GM12878 (cell line): Measurements from ENCODE around the gene PRMT7. TPM values are rescaled to one million over a fixed set of nuclear protein-coding genes. Genes with fewer than 3 reads are reported as not detected.

Experiments used
- ATAC-seq: fragments of 200-7000 bp; cut with Tn5 transposase; 3 replicates; pipeline ENCODE4 v1.9.1; 2020; ENCODE audit warnings: mild to moderate bottlenecking, moderate library complexity
- BruUV-seq: library from RNA; stranded (reverse); fragments of 400-500 nt; replicated peaks from 2 replicates; lab custom pipeline; 2021; lab: Mats Ljungman, UMichigan
- CTCF ChIA-PET: fragments of 300-600 bp; sonication (Branson Sonifier 250); formaldehyde crosslinking; extraction: SDS; loops from one replicate; lab custom pipeline; 2021; ENCODE audit warnings: inconsistent platforms; lab: Yijun Ruan, JAX
- POLR2A ChIA-PET: fragments of 350-600 bp; formaldehyde crosslinking; extraction: SDS; loops from one replicate; lab custom pipeline; 2021; ENCODE audit warnings: inconsistent platforms; lab: Charles Lee
- RAD21 ChIA-PET: fragments of 300-600 bp; sonication (Branson Sonifier 250); formaldehyde crosslinking; loops from one replicate; lab custom pipeline; 2023; ENCODE audit warnings: antibody characterized with exemption; ENCODE audit not compliant: unreplicated experiment; lab: Charles Lee
- SMC1A ChIA-PET: fragments of 300-600 bp; sonication (Branson Sonifier 250); formaldehyde crosslinking; loops from one replicate; lab custom pipeline; 2023; ENCODE audit not compliant: unreplicated experiment, uncharacterized antibody; lab: Charles Lee
- DNase-seq: peaks from one replicate; pipeline ENCODE4 v3.0.0-alpha.2; 2011; ENCODE audit warnings: low read depth, low spot score
- FAIRE-seq: peaks from 3 replicates; lab custom pipeline; 2011; peaks lifted over from hg19 to GRCh38; lab: Jason Lieb, UNC
- H2AFZ ChIP-seq: 2 replicates; pipeline ENCODE4 v1.6.0; 2011; ENCODE audit warnings: low read depth, low read length, control low read depth; ENCODE audit not compliant: control insufficient read depth
- H3K27ac ChIP-seq: 2 replicates; pipeline ENCODE4 v1.5.1; 2011; ENCODE audit warnings: control low read depth; ENCODE audit not compliant: control insufficient read depth, insufficient read depth
- H3K27me3 ChIP-seq, 2 experiments: replicated peaks in 1 of 2; 2 replicates each; pipeline versions ENCODE4 v1.6.0 to v1.6.1; 2011; ENCODE audit warnings: low read length in 1 of 2; ENCODE audit not compliant: control insufficient read depth in 2 of 2, insufficient read depth in 2 of 2
- H3K36me3 ChIP-seq, 2 experiments: 2 replicates each; pipeline ENCODE4 v1.5.1; 2011; ENCODE audit warnings: low read length in 1 of 2; ENCODE audit not compliant: control insufficient read depth in 2 of 2, insufficient read depth in 2 of 2
- H3K4me1 ChIP-seq: 2 replicates; pipeline ENCODE4 v1.6.1; 2011; ENCODE audit warnings: mild to moderate bottlenecking, low read length, moderate library complexity, mixed read lengths; ENCODE audit not compliant: control insufficient read depth, insufficient read depth
- H3K4me2 ChIP-seq: 2 replicates; pipeline ENCODE4 v1.6.0; 2011; ENCODE audit warnings: control low read depth; ENCODE audit not compliant: control insufficient read depth, insufficient read depth
- H3K4me3 ChIP-seq: fragments of 200-600 bp; sonication (generic); 2 replicates; pipeline ENCODE4 v1.5.1; 2016
- H3K79me2 ChIP-seq: 2 replicates; pipeline ENCODE4 v1.6.0; 2011; ENCODE audit warnings: low read length; ENCODE audit not compliant: control insufficient read depth, insufficient read depth
- H3K9ac ChIP-seq: 2 replicates; pipeline ENCODE4 v1.8.0; 2011; ENCODE audit warnings: low read length, control low read depth, mixed read lengths; ENCODE audit not compliant: control insufficient read depth, insufficient read depth
- H3K9me3 ChIP-seq: replicated peaks from 3 replicates; pipeline ENCODE4 v1.5.1; 2011; ENCODE audit warnings: mild to moderate bottlenecking, low read length; ENCODE audit not compliant: control insufficient read depth, insufficient read depth
- H4K20me1 ChIP-seq: 2 replicates; pipeline ENCODE4 v1.6.0; 2011; ENCODE audit not compliant: control insufficient read depth, insufficient read depth
- ATF7 ChIP-seq: fragments of 450-650 bp; IDR thresholded peaks from 2 replicates; pipeline ENCODE4 v1.6.1; 2016; ENCODE audit warnings: low read depth, mild to moderate bottlenecking
- CREB1 ChIP-seq: IDR thresholded peaks from 2 replicates; pipeline ENCODE4 v1.6.1; 2012; ENCODE audit warnings: low read depth, mild to moderate bottlenecking, inconsistent platforms
- EGR1 ChIP-seq, 2 experiments: IDR thresholded peaks; 1 replicate in 1 of 2; 2 replicates in 1 of 2; pipeline ENCODE4 v1.6.1; 2011 to 2012; ENCODE audit warnings: low read depth in 2 of 2, low read length in 2 of 2, borderline replicate concordance in 1 of 2, mild to moderate bottlenecking in 1 of 2, moderate library complexity in 1 of 2
- ETV6 ChIP-seq, 2 experiments: fragments of 450-650 bp in 1 of 2; IDR thresholded peaks in 1 of 2; conservative IDR thresholded peaks in 1 of 2; 2 replicates each; pipeline ENCODE4 v1.6.1; 2014; ENCODE audit warnings: antibody characterized with exemption in 1 of 2, borderline replicate concordance in 1 of 2, low read depth in 1 of 2, mild to moderate bottlenecking in 1 of 2, moderate library complexity in 1 of 2
- LARP7 ChIP-seq: fragments of 450-650 bp; IDR thresholded peaks from 2 replicates; pipeline ENCODE4 v1.6.1; 2017; ENCODE audit warnings: mild to moderate bottlenecking
- MEF2A ChIP-seq: IDR thresholded peaks from 2 replicates; pipeline ENCODE4 v1.6.1; 2011; ENCODE audit warnings: low read depth, mild to moderate bottlenecking, low read length, moderate library complexity; ENCODE audit not compliant: insufficient read depth
- NR2C1 ChIP-seq: fragments of 450-650 bp; IDR thresholded peaks from 2 replicates; pipeline ENCODE4 v1.6.1; 2017; ENCODE audit warnings: antibody characterized with exemption, mild to moderate bottlenecking, moderate library complexity
- RAD21 ChIP-seq: IDR thresholded peaks from 2 replicates; pipeline ENCODE4 v1.6.1; 2011; ENCODE audit warnings: mild to moderate bottlenecking, low read depth, low read length, moderate library complexity; ENCODE audit not compliant: insufficient read depth
- SIN3A ChIP-seq: IDR thresholded peaks from 2 replicates; pipeline ENCODE4 v1.6.1; 2012; ENCODE audit warnings: low read depth, low read length, improper control_type of control experiment
- SREBF1 ChIP-seq: IDR thresholded peaks from 2 replicates; pipeline ENCODE4 v1.6.1; 2012; ENCODE audit warnings: mild to moderate bottlenecking, low read length
- WGBS: methylation state at CpG from one replicate; pipeline ENCODE4 v1.1.6; 2016; ENCODE audit warnings: low lambda C conversion rate; ENCODE audit not compliant: insufficient replicate concordance, insufficient coverage; ENCODE audit errors: missing lambda C conversion rate; 5-methylcytosine and 5-hydroxymethylcytosine counted together
- in situ Hi-C: fragments of 300-500 bp; cut with MboI; formaldehyde crosslinking; loops from 9 replicates; pipeline ENCODE4 v1.14.3; 2018; ENCODE audit warnings: mixed read lengths
- intact Hi-C: fragments of 100-400 bp; cut with micrococcal nuclease; formaldehyde crosslinking; loops from one replicate; pipeline ENCODE4 v1.14.2; 2022; ENCODE audit not compliant: unreplicated experiment
- polyA plus RNA-seq, 11 experiments: library from polyadenylated mRNA; depleted of rRNA in 4 of 11; unstranded in 6 of 11; stranded (reverse) in 5 of 11; fragments of >200 nt; fragmentation: Nextera tagmentation in 4 of 11; fragmentation: Illumina TruSeq in 1 of 11; extraction: Ambion mirVana in 4 of 11; extraction: Trizol in 1 of 11; gene quantifications; 1 replicate in 1 of 11; 2 replicates in 10 of 11; pipeline versions ENCODE4 v1.2.1 to v1.2.3, GENCODE V29; 2011 to 2016; ENCODE audit warnings: inconsistent platforms in 2 of 11, missing spikeins in 2 of 11, low read depth in 1 of 11
- total RNA-seq, 4 experiments: library from RNA; depleted of rRNA in 3 of 4; stranded (reverse); fragments of >200 nt in 3 of 4; fragmentation: Illumina TruSeq in 1 of 4; extraction: Trizol in 1 of 4; gene quantifications; 2 replicates each; pipeline versions ENCODE4 v1.2.1 to v1.2.3, GENCODE V29; 2013 to 2021

Gene PRMT7
- total and polyA plus RNA-seq, 10 of the 15 experiments (the other 5 are each of a cell fraction or from before 2014, with no cell fraction given) = 5.1 to 56.1 (median 42.0) TPM

GRCh38 chr16:68357923-68358322 is 47.1 kb downstream of the PRMT7 start:
- intact Hi-C loops = no loop called here
- 99% methylated on average over 10 of the region's 11 CpGs for WGBS
- Histone ChIP-seq H2AFZ (no peak overlapping the region), H3K27ac (no peak overlapping the region), H3K9me3 (no peaks in the 10 kb centered on the region), H3K4me1 (peaks cover 23% of the 10 kb centered on the region), H3K9ac (no peak overlapping the region), H3K27me3 (no peaks in the 10 kb centered on the region), H3K4me3 (no peak overlapping the region), H3K79me2 (no peaks in the 10 kb centered on the region), H4K20me1 (no peaks in the 10 kb centered on the region), H3K36me3 (peaks cover 23 to 38% of the 10 kb centered on the region in 2 experiments), H3K4me2 (no peak overlapping the region)
- no TSS peak for BruUV-seq
- ATAC-seq (no peak), DNase-seq (no peak), FAIRE-seq (no peak)
- TF ChIP-seq LARP7 = no peak
- TF ChIP-seq SIN3A = no peak
- TF ChIP-seq SREBF1 = no peak
- TF ChIP-seq NR2C1 = no peak
- no peak for TF ChIP-seq ATF7
- TF ChIP-seq RAD21 = no peak
- no peak for TF ChIP-seq EGR1 (IDR thresholded peaks at IDR 0.05; ENCODE audit: borderline replicate concordance in 1 of 2, low read depth in 2 of 2, low read length in 2 of 2)
- no peak for TF ChIP-seq ETV6 (conservative IDR thresholded peaks at IDR 0.05 in 1 of 2, IDR thresholded peaks at IDR 0.05 in 1 of 2; ENCODE audit: borderline replicate concordance in 1 of 2, low read depth in 1 of 2)
- no peak for TF ChIP-seq CREB1
- ChIA-PET RAD21 (no interaction called here), CTCF (interaction anchor here (4.6 kb wide), 1 partner anchor 97 kb away, joined by 16 read pairs; no protein-coding TSS in a partner anchor), SMC1A (interaction anchor here (0.6 kb wide), 1 partner anchor 82 kb away, joined by 3 read pairs; no protein-coding TSS in a partner anchor), POLR2A (no interaction called here)
- in situ Hi-C loops = no loop called here

- H2AFZ ChIP-seq = no peak overlapping the region
- H3K4me2 ChIP-seq = no peak overlapping the region
- ChIA-PET CTCF (no interaction called here), RAD21 (no interaction called here), POLR2A (no interaction called here), SMC1A (no interaction called here)
- no peak overlapping the region for H3K9ac ChIP-seq
- no peaks in the 10 kb centered on the region for H4K20me1 ChIP-seq
- no peak for TF ChIP-seq MEF2A
- DNase-seq (no peak), ATAC-seq (no peak), FAIRE-seq (no peak)
- H3K4me3 ChIP-seq = no peak overlapping the region
- intact Hi-C loops (no loop called here), in situ Hi-C loops (no loop called here)
- peaks cover 16 to 33% of the 10 kb centered on the region in 2 experiments for H3K36me3 ChIP-seq
- 97% methylated on average over 12 of the region's 13 CpGs for WGBS
- no peaks in the 10 kb centered on the region for H3K27me3 ChIP-seq
- H3K79me2 ChIP-seq = no peaks in the 10 kb centered on the region
- H3K27ac ChIP-seq = no peak overlapping the region
- H3K9me3 ChIP-seq = no peaks in the 10 kb centered on the region
- no TSS peak for BruUV-seq
- H3K4me1 ChIP-seq = peaks cover 23% of the 10 kb centered on the region
Observed at GRCh38 chr16:68358951-68359350, 48.1 kb downstream of the PRMT7 start.
